KG1 (cell line): ENCODE results near the gene MARVELD1.
"Not testable (repeated sequence)": the region's sequence is repeated elsewhere in the genome, so short reads cannot be mapped to it uniquely, and the experiment has no call there.

ENCODE experiments used
- DNase-seq: peaks from one replicate; lab custom pipeline; 2025; lab: John Stamatoyannopoulos, UW

The MARVELD1 gene

DNA sequence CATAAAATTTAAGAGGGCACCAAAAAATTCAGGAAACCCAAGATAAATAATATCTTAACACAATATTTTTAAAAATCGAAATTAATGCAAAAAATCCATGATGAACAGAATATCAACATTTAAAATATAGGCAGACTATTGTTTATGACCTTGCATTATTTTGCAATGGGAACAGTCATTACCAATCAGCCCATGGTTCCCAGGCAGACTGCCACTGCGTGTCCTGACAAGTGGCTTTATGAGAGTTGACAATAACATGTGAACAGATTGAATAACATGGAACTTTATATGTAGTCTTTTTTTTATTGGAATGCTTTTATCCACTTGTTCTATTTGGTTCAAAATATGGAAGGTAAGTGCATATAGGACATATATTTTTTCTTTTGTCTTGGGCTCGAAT lies 23.4 kb upstream of the MARVELD1 start:
- no peak for DNase-seq

DNA sequence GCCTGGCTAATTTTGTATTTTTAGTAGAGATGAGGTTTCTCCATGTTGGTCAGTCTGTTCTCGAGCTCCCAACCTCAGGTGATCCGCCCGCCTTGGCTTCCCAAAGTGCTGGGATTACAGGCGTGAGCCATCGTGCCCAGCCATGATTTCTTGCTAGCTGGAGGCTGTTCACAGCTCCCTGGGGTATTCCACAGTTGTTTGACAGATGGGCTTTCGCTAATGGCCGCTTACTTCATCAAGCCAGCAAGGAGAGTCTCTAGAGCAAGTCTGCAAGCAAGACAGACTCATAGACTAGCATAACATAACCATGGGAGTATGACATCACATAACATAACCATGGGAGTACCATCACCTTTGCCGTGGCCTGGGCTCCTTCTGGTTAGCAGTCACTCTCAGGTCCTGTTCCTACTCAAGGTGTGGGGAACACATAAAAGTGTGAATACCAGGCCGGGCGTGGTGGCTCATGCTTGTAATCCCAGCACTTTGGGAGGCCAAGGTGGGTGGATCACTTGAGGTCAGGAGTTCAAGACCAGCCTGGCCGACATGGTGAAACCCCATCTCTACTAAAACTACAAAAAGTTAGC lies 15.4 kb upstream of the MARVELD1 start:
- not testable (repeated sequence) for DNase-seq

DNA sequence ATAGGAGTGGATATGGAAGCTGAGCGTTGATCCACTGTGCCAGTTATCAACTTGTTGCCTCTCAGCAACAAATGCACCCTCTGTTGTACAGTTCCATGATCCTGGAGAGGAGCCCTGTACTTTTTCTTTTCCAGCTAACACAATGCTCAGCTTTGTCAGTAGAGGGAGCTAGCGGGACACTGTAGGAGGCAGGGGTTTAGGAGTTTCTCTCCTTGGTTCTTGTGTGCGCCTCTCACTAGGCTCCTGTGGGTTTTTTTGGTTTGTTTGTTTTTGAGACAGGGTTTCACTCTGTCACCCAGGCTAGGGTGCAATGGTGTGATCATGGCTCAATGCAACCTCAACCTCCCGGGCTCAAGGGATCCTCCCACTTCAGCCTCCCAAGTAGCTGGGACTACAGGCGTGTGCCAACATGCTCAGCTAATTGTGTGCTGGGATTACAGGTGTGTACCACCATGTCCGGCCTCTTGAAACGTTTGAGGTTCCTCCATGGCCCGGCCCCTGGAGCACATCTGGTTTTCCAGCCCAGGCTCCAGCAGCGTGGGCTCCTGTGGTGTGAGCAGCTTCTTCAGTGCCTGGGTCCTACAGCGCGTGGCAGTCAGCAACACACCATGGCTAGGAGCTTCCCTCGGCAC lies 12.0 kb upstream of the MARVELD1 start:
- peak; percentile 43 for DNase-seq

DNA sequence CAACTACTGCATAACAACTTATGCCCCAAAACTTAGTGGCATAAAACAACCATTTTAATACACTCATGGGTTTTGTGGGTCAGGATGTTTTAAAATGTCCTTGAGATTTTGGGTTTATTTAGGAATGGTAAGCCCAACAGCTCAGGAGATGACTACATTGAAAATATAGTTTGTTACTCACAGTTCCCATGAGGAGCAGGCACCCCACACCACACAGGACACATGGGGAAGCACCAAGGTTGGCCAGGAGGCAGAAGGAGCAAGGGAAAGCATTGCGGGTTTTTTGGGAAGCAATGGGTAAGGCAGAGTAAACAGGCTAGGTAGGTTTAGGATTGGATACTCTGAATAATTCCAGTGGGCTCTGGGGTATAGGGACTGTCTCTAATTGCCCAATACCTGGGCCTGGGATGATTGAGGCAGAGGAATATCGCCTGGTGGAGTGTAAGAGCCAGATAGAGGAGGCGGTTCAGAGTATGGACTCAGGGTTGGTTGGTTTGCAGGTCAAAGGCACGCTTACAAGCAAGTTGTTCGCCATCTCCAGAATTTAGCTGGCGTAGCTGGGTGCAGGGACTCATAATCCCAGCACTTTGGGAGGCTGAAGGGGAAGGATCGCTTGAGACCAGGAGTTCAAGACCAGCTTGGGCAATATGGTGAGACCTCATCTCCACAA lies 10.0 kb upstream of the MARVELD1 start:
- no peak for DNase-seq

DNA sequence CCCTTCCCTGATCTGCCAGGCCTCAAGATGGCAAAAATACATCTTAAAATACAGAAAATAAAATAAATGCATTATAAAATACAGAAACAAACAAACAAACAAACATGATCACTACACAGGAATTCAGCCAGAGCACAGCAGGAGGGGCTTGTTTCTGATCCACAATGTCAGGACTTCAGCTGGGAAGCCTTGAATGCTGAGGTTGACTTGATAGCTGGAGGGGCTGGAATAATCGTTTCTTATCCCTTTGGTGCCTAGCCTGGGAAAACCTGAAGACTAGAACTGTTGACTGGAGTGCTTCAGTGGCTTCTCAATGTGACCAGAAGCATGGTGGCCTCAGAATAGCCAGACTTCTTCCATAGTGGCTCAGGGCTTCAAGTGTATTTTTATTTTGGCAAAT lies 9.2 kb upstream of the MARVELD1 start:
- no peak for DNase-seq

DNA sequence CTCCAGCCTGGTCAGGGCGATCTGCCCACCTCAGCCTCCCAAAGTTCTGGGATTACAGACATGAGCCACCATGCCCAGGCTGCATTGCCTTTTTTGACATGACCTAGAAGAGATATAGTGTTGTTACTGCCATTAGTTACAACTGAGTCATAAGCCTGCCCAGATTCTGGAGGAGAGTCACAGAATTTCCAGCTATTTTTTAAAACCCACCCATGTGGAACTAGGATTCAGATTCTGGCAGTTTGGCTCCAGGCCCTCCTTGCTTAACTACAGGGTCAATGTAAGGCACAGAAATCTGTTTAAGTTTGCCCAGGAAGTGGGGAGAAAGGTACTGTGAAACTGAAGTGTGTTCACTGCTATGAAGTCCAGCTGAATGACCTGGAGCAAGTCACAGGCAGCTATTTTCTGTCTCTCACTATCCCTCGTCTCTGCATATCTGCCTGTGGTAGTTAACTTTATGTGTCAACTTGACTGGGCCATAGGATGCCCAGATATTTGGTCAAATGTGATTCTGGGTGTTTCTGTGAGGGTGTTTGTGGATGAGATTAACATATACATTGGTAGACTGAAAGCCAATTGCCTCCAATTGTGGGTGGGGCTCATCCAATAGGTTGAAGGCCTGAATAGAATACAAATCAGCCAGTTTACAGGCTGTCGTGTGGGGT lies 8.4 kb upstream of the MARVELD1 start:
- no peak for DNase-seq

DNA sequence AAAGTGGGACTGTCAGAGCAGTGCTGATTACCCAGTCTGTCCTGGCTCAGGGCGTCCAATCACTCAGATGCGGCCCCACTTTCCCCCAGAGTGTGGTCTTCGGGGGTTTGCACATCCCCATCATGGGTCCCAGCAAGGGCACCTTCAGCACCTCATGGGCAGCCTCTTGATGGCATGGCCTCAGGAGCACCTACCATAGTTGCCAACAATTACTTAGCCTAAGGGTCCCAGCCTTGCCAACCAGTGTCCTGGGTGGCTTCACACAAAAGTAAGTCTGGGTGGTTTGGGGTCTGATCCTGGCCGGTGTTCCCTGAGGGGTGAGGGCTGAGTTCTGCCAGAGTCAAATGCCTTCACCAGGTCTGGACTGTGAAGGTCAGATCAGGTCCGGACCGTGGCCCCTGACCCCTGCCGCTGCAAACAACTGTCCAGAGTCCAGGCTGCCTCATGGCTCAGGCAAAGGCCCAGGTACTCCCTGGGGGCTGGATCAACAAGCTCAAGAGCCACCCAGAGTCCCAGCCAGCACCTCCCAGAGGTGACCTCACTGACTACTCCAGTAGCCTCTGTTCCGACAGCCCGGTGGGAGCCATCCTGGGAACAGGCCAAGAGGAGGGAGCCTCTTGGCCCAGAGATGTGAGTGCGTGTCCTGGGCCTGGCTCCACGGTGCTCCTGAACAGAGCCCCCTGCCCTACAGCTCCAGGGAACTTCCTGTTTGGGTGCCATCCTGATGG lies 6.2 kb upstream of the MARVELD1 start:
- no peak for DNase-seq

DNA sequence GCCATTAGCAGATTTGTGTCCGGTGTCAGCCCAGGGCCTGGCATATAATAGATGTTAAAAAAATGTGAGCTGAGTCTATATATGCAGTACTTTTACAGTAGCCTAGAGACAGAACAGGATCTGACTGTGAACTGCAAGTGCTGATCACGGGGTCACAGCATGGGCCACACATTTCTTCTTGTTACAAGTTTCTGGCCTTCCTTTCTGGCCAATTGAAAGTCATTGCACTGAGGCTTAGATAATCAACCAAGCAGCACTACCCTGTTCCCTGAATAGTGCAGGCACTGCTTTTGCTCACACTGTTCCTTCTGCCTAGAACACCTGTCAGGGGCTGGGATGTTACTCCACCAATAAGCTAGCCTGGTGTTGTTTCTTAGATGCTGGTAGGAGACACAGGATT lies 5.4 kb upstream of the MARVELD1 start:
- no peak for DNase-seq

DNA sequence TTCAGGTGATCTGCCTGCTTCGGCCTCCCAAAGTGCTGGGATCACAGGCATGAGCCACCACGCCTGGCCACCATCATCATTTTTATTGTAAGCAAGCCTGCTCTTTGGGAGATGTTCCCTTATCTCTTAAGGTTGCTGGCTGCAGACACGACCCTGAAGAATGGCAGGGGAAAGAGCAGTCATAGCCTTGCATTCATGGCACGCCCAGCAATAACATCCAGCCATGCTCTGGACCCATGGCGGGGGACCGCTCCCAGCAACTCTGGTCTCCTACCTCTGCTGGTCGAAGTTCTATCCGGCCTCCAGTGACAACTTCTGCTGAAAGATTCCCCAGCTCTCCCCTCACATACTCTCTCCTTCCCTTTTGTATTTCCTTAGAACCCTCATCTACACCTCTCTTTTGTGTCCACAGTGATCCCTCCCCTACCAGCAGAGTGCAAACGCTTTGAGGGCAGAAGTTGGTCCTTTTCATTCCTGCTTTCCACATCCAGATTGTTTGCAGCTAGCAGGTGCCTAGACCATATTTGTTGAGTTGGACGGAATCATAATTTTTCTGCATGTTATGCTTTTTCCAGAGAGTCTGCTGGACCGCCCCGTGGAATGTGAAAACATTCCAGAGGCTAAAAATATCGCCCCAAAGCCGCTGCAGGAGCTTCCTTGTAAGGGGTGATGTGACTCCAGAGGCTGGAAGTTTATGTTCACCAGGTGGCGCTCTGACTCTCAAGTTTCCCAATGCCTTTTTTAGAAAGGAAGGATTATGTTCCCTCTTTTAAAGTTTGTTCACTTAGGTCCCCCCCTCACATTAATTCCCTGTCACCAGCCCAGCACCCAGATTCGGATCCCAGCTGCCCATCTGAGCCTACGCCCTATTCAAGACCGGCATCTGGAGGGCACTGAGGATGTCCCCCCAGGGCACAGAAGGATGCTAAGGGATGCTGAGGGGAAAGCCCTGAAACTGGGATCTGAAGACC lies 4.3 kb upstream of the MARVELD1 start:
- no peak for DNase-seq

DNA sequence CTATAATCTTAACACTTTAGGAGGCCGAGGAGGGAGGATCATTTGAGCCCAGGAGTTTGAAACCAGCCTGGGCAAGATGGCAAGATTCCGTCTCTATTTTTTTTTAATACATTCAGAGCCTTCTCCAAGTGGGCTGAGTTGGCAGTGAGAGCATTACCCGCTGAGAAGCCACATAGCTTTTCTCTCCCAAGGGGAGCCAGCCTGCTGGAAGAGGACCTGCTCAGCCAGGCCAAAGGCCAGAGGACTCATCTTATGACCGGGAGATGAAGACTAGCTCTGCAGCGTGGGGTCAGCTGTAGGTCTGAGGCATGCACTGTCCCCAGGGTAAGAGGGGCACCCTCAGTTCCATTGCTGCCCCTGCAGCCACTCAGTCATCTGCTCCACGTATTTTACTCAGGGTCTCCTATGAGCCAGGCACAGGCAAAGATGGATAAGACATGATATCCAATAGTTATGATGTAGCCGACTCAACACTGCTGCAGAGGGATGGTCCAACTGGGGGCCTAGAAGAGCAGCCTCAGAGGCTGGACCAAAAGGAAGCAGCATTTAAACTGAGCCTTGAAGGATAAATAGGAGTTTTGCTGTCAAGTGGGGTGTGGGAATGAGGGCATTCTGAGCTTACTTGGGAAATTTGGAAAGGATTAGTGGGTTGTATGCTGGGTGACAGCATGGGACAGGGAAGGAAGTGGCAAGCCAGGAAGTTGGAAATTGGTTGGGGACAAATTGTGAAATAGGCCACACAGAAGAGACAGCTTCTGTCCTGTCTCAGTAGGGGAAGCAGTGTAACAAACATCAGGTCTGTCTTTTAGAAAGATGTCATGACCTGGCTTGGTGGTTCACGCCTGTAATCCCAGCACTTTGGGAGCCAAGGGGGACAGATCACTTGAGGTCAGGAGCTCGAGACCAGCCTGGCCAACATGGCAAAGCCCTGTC lies 1.6 kb upstream of the MARVELD1 start:
- no peak for DNase-seq

DNA sequence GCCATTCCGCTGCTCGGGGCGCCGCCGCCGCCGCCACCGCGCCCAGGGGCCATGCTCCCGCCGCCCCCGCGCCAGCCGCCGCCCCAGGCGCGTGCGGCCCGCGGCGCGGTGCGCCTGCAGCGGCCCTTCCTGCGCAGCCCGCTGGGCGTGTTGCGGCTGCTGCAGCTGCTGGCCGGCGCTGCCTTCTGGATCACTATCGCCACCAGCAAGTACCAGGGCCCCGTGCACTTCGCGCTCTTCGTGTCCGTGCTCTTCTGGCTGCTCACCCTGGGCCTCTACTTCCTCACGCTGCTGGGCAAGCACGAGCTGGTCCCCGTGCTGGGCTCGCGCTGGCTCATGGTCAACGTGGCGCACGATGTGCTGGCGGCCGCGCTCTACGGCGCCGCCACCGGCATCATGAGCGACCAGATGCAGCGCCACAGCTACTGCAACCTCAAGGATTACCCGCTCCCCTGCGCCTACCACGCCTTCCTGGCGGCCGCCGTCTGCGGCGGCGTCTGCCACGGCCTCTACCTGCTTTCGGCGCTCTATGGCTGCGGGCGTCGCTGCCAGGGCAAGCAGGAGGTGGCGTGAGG lies 383 bp downstream of the MARVELD1 start:
- DNase-seq, result peak; percentile 18

DNA sequence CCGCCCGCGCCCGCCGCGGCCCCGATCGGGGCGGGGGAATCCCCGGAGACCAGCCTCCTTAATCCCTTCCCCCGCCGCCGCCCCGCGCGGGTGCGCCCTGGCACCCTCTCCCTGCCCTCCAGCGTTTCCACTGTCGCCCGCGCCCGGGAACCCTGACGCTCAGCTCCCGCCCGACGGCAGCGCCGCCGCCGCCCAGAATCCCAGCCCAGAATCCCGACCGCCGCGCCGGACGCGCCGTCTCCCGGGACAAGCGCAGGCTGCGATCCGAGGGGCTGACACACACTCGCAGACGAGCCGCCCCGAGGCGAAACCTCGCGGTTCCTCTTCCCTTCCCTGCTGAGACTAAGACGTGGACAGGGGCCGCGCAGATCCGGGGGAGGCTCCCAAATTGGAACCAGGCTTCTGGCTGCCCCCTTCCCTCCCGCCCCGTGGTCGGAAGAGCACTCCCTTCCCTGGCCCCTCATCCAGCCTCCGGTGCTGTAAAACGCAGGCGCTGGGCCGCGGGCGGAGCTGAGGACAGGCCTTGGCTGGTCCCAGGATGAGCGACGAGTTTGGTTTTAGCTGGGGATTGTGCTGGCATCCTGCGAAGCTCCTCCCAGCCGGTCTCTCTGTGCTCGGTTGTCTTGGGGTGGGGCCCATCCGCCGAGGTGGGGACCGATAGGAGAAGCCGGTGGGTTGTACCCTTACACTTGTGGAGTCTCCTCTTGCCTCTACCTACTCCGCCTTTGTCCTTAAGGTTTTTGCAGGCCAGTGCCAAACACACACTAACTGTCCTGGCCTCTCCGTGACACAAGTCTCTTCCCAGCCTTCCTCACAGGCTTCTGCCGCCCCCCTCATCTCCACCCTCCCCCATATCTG lies 1.1 kb downstream of the MARVELD1 start:
- DNase-seq, result no peak

DNA sequence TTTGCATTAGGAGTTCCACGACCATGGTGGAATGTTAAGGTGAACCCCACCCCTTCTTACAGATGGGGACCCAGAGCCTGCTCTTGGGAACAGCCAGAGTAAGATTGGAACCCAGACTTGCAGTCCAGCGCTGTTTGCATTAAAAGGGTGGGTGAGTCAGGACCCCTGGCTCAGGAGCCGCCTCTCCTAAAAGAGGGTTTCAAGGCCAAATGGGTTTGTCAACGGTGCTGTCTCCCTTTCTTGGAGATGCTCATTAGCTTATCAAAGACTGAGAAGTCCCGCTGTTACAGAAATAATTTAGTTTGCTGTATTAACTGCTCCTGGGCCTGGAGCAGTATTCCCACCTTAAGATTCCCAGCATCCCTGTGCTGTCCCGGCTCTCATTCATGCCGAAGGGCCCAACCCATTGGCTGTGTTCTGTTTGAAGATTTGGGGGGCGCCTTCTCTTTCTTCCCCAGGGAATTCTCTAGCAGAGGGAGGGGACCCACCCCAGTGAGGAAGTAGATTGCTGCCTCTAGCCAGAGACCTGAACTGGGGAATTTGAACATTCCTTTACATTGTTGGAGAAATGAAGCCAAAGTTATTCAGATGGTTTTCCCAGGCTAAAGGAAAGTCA lies 1.8 kb downstream of the MARVELD1 start:
- DNase-seq, result no peak

DNA sequence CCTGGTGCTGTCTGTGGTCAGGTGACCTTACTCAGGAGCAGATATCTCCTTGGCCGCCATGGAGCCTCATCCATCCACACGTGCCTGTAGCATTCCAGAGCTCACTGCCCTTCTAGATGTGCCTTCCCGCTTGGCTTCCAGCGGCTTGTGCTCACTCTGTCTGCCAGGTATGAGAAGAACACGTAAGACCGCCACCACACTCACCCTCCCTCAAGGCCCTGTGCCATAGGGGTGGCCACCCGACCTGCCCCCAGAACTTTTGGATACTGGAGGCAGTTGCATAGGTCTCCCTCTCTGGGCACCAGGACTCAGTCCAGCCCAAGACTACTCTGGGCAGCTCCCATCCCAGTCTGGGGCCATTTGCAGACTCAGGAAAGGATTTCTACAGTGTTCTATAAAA lies 4.1 kb downstream of the MARVELD1 start:
- DNase-seq, result no peak

DNA sequence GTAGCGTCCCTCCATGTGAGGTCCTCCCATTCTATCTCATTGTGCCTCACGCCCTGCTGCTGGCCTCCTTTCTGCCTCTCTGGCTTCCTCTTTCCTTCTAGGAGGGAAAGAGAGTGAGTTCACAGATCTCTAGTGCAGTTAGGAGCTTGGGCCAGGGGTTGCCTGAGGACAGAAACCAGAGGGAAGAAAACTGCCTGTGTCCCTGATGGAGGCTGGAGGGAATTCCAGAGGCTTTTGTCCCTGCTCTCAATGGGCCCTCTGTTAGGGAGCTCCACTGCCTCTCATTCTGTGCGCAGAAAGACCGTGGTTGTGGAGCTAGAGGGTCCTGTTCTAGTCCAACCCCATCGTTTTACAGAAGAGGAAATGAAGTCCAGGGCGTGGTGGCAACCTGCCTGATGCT lies 4.6 kb downstream of the MARVELD1 start:
- no peak for DNase-seq

DNA sequence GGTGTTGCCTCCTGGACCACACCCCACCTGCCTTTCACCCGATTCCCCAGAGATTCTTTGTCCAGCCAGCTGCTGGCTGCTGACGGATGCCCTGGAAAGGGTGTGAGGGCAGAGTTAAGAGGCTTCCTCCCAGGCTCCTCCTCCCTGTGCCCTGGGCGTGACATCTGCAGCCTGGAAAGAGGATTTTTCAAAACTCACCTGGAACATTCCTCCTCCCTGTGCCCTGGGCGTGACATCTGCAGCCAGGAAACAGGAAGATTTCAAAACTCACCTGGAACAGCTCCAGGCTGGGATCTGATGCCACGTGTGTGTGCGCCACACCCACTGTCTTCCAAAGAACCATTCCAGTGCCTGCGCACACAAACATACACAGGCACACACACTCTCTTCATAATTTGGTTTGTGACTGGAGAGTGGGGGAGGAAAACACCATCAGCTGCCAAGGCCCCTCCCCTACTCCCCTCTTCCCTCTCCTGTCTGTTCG lies 5.2 kb downstream of the MARVELD1 start:
- DNase-seq, result no peak

DNA sequence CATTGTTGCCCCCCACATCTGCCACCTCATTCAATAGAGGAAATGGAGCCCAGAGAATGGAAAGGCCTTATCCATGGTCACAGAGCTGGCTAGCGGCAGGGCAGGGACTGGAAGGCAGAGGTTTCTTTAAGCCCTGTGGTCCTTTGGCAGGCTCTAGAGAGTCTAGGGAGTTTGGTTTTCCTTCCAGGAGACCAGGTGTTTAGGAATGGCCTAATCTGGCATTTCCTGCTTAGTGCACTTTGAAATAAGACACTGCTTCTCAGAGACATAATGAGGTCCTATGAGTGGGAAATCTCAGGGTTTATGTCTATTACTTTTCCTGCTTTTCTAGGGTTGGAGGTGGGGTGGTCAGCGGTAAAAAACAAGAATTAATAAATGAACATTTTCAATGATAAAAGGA lies 6.1 kb downstream of the MARVELD1 start:
- no peak for DNase-seq
